Stimulated activated CD4-positive, alpha-beta T cell treated with anti-CD3 and anti-CD28 coated beads, Interleukin-12 subunit alpha, Interleukin-12 subunit beta, amount 100 ng/mL, for 48 hours (primary cell): Measurements from ENCODE around the gene PELO.

Source experiments
- DNase-seq, 3 donors: peaks; one replicate each; pipeline ENCODE4 v3.0.0-alpha.2; 2020; ENCODE audit warnings: low read depth in 2 of 3, low spot score in 1 of 3

The PELO gene

DNA sequence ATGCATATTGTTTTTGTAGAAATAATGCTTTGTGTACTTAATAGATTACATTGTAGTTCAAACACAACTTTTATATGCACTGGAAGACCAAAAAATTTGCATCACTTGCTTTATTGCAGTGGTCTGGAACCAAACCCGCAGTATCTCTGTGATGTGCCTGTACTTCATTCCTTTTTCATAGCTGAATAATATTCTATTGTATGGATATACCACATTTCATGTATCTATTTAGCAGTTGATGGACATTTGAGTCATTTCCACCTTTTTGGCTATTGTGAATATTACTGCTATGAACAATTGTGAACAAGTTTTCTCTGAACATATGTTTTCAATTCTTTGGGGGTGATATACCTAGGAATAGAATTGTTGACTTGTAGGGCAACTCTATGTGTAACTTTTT, 40.1 kb downstream of the PELO start:
- DNase-seq: no peak

- no peak for DNase-seq
Measured at GRCh38 chr5:52829664-52830063, 41.9 kb downstream of the PELO start.

DNA sequence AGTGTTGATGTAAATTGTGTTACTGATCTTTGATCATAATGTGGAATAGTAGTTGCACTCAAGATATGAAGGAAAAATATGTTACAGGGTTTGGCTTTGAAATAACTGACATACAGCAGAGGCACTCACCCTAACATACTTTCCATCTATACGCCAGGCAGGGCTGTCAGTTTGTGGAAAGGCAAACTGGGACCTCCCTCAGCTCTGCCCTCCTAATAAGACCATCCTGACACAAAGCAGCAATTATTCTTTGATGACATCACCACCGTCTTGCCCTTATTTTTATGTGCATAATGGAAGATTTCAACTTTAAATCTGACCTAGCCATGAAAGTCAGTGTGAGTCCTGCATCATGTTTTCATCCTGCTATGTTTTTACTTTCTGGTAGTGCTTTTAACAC, 42.9 kb downstream of the PELO start:
- DNase-seq: no peak

- DNase-seq: no peak
Measured at GRCh38 chr5:52831786-52832511, 44.2 kb downstream of the PELO start.

DNA sequence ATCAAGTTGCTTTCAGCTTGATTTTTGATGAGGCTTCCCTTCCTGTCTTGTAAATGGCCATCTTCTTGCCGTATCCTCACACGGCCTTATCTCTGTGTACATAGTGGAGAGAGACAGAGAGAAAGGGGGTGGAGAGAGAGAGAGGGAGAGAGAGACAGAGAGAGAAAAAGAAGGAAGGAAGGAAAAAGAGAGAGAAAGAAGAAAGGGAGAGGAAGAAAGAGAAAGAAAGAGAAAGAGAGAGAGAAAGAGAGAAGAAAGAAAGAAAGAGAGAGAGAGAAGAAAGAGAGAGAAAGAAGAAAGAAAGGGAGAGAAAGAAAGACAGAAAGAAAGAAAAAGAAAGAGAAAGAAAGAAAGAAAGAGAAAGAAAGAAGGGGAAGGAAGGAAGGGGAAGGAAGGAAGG, 46.6 kb downstream of the PELO start:
- DNase-seq: no peak

DNA sequence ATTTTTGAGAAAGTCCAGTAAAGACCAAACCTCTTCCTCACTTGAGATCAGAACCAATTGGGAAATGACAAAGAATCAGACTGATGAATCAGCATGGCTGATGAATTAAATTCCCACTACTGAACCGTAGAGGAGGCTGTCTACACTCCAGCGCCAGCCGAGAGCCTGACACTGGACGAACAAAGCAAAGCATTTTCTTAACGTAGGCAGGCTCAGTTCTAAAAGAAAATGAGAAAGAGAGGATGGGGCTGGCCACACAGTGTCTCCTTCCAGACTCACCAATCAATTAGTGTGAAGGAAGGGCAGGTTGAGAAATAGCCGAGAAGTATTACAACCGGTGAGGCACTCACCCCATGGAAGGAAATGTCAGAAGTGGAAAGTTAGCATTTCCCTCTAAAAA, 49.4 kb downstream of the PELO start:
- DNase-seq: no peak
